Keratinocyte (primary cell): ENCODE measurements around the gene CCNI. TPM values are rescaled to one million over a fixed set of nuclear protein-coding genes. Genes with fewer than 3 reads are reported as not detected.
"Not testable (repeated sequence)": the region's sequence is repeated elsewhere in the genome, so short reads cannot be mapped to it uniquely, and the experiment has no call there.

Source experiments
- DNase-seq: peaks from one replicate; pipeline ENCODE4 v3.0.0-alpha.2; 2011; ENCODE audit warnings: low read depth, missing footprints, low spot score
- FAIRE-seq: peaks from 2 replicates; lab custom pipeline; 2011; peaks lifted over from hg19 to GRCh38; lab: Jason Lieb, UNC
- H2AFZ ChIP-seq: 2 replicates; pipeline ENCODE4 v1.6.0; 2012; ENCODE audit warnings: low read length, control low read depth, inconsistent platforms; ENCODE audit not compliant: control insufficient read depth
- H3K27ac ChIP-seq: 2 replicates; pipeline ENCODE4 v1.5.1; 2011; ENCODE audit warnings: low read length; ENCODE audit not compliant: control insufficient read depth, insufficient read depth
- H3K27me3 ChIP-seq: 3 replicates; pipeline ENCODE4 v1.6.0; 2011; ENCODE audit warnings: low read length; ENCODE audit not compliant: control insufficient read depth, insufficient read depth; ENCODE audit errors: extremely low read depth
- H3K36me3 ChIP-seq, 2 experiments: 2 replicates in 1 of 2; 3 replicates in 1 of 2; pipeline ENCODE4 v1.5.1; 2011; ENCODE audit warnings: low read length in 2 of 2, mild to moderate bottlenecking in 1 of 2; ENCODE audit not compliant: control insufficient read depth in 2 of 2, insufficient read depth in 2 of 2; ENCODE audit errors: extremely low read depth in 1 of 2
- H3K4me1 ChIP-seq: 3 replicates; pipeline ENCODE4 v1.5.1; 2011; ENCODE audit warnings: low read length; ENCODE audit not compliant: control insufficient read depth, insufficient read depth; ENCODE audit errors: extremely low read depth
- H3K4me2 ChIP-seq: 3 replicates; pipeline ENCODE4 v1.6.0; 2011; ENCODE audit warnings: low read depth, low read length; ENCODE audit not compliant: control insufficient read depth, insufficient read depth; ENCODE audit errors: extremely low read depth
- H3K4me3 ChIP-seq, 3 experiments: fragments of 200-600 bp in 1 of 3; sonication (generic) in 1 of 3; 2 replicates in 2 of 3; 3 replicates in 1 of 3; pipeline ENCODE4 v1.5.1; 2011 to 2016; ENCODE audit warnings: low read length in 3 of 3, mild to moderate bottlenecking in 3 of 3, control low read depth in 2 of 3, inconsistent platforms in 1 of 3, low read depth in 1 of 3, mixed read lengths in 1 of 3, mixed run types in 1 of 3, moderate library complexity in 1 of 3; ENCODE audit not compliant: control insufficient read depth in 2 of 3, insufficient read depth in 2 of 3; ENCODE audit errors: extremely low read depth in 1 of 3
- H3K79me2 ChIP-seq: 2 replicates; pipeline ENCODE4 v1.6.0; 2012; ENCODE audit warnings: low read length; ENCODE audit not compliant: control insufficient read depth, insufficient read depth
- H3K9ac ChIP-seq: 3 replicates; pipeline ENCODE4 v1.6.0; 2011; ENCODE audit warnings: low read length; ENCODE audit not compliant: control insufficient read depth, insufficient read depth; ENCODE audit errors: extremely low read depth
- H3K9me1 ChIP-seq: 3 replicates; pipeline ENCODE4 v1.6.0; 2011; ENCODE audit warnings: low read length; ENCODE audit not compliant: control insufficient read depth, insufficient read depth; ENCODE audit errors: extremely low read depth
- H3K9me3 ChIP-seq: 2 replicates; pipeline ENCODE4 v1.5.1; 2012; ENCODE audit warnings: low read depth, low read length; ENCODE audit not compliant: control insufficient read depth
- H4K20me1 ChIP-seq: 3 replicates; pipeline ENCODE4 v1.6.0; 2011; ENCODE audit warnings: low read length; ENCODE audit not compliant: control insufficient read depth, insufficient read depth; ENCODE audit errors: extremely low read depth
- CTCF ChIP-seq, 3 experiments: IDR thresholded peaks in 1 of 3; conservative IDR thresholded peaks in 1 of 3; optimal IDR thresholded peaks in 1 of 3; 2 replicates in 2 of 3; 3 replicates in 1 of 3; pipeline versions ENCODE3 to v1.5.1; 2011; ENCODE audit warnings: low read length in 3 of 3, mild to moderate bottlenecking in 3 of 3, moderate library complexity in 2 of 3, control low read depth in 1 of 3, inconsistent platforms in 1 of 3; ENCODE audit not compliant: insufficient read depth in 2 of 3; ENCODE audit errors: extremely low read depth in 1 of 3
- EZH2 ChIP-seq: IDR thresholded peaks from one replicate; pipeline ENCODE4 v1.6.1; 2012; ENCODE audit warnings: inconsistent platforms, mild to moderate bottlenecking, low read length, moderate library complexity
- dilution Hi-C: fragments of 300-500 bp; cut with MboI; formaldehyde crosslinking; loops from one replicate; pipeline ENCODE4 v1.7.0; 2020; ENCODE audit warnings: low sequenced_read_pairs; ENCODE audit not compliant: extremely low pct_ligation_motif_present
- polyA plus RNA-seq, 5 experiments: library from polyadenylated mRNA; depleted of rRNA in 3 of 5; stranded (reverse) in 3 of 5; stranded (forward) in 1 of 5; unstranded in 1 of 5; fragments of >200 nt; gene quantifications; 1 replicate in 1 of 5; 2 replicates in 3 of 5; 3 replicates in 1 of 5; pipeline versions ENCODE4 v1.2.1 to v1.2.3, GENCODE V29; 2011 to 2012; ENCODE audit warnings: missing spikeins in 2 of 5, low read depth in 1 of 5, low replicate concordance in 1 of 5

Gene CCNI
- polyA plus RNA-seq, 1 donor (not counting 4 experiments of a cell fraction or from before 2014, with no cell fraction given) = 150 TPM

GRCh38 chr4:77035153-77035552, 40.6 kb downstream of the CCNI start:
- Histone ChIP-seq H3K4me3 (no peak overlapping the region), H3K79me2 (no peaks in the 10 kb centered on the region), H3K4me1 (no peaks in the 10 kb centered on the region), H3K36me3 (peaks cover 18 to 20% of the 10 kb centered on the region in 2 experiments), H3K27ac (no peak overlapping the region), H3K9me3 (no peaks in the 10 kb centered on the region), H4K20me1 (no peaks in the 10 kb centered on the region), H3K4me2 (no peak overlapping the region), H3K27me3 (no peaks in the 10 kb centered on the region), H2AFZ (no peak overlapping the region), H3K9ac (no peak overlapping the region), H3K9me1 (no peaks in the 10 kb centered on the region)
- no peak for TF ChIP-seq CTCF (optimal IDR thresholded peaks at IDR 0.05 in 1 of 3, IDR thresholded peaks at IDR 0.05 in 1 of 3, conservative IDR thresholded peaks at IDR 0.05 in 1 of 3; ENCODE audit: extremely low read depth in 1 of 3, insufficient read depth in 2 of 3, low read length in 3 of 3)
- DNase-seq (no peak), FAIRE-seq (peak; percentile 26)
- dilution Hi-C loops = no loop called here

GRCh38 chr4:77031544-77031943, 44.2 kb downstream of the CCNI start:
- H4K20me1 ChIP-seq = no peaks in the 10 kb centered on the region
- no peak overlapping the region for H3K9ac ChIP-seq
- DNase-seq (no peak), FAIRE-seq (no peak)
- peaks cover 18 to 20% of the 10 kb centered on the region in 2 experiments for H3K36me3 ChIP-seq
- H3K79me2 ChIP-seq = no peaks in the 10 kb centered on the region
- dilution Hi-C loops = no loop called here
- TF ChIP-seq CTCF (optimal IDR thresholded peaks at IDR 0.05 in 1 of 3, IDR thresholded peaks at IDR 0.05 in 1 of 3, conservative IDR thresholded peaks at IDR 0.05 in 1 of 3; ENCODE audit: extremely low read depth in 1 of 3, insufficient read depth in 2 of 3, low read length in 3 of 3) = no peak
- TF ChIP-seq EZH2 = no peak
- H3K4me3 ChIP-seq = no peak overlapping the region
- H2AFZ ChIP-seq = no peak overlapping the region
- H3K4me1 ChIP-seq = no peaks in the 10 kb centered on the region
- H3K27me3 ChIP-seq = no peaks in the 10 kb centered on the region
- H3K4me2 ChIP-seq = no peak overlapping the region
- no peaks in the 10 kb centered on the region for H3K9me3 ChIP-seq
- H3K27ac ChIP-seq = no peak overlapping the region
- H3K9me1 ChIP-seq = no peaks in the 10 kb centered on the region

- H3K9me3 ChIP-seq, H3K4me3 ChIP-seq, FAIRE-seq, H3K9me1 ChIP-seq, H3K4me2 ChIP-seq, H2AFZ ChIP-seq, H3K4me1 ChIP-seq, H3K27ac ChIP-seq, H3K27me3 ChIP-seq, DNase-seq, H3K9ac ChIP-seq, H3K79me2 ChIP-seq, dilution Hi-C loops, H4K20me1 ChIP-seq: not testable (repeated sequence)
- peaks cover 16 to 21% of the 10 kb centered on the region in 2 experiments for H3K36me3 ChIP-seq
Measured at GRCh38 chr4:77029757-77030156, 46.0 kb downstream of the CCNI start.
